OCI-LY7 (cell line): Measurements from ENCODE around the gene HS2ST1.

Source experiments
- CTCF ChIP-seq: fragments of 200-600 bp; sonication (generic); conservative IDR thresholded peaks from 2 replicates; pipeline ENCODE4 v1.5.1; 2014; ENCODE audit warnings: mild to moderate bottlenecking, antibody characterized with exemption, low read length, moderate library complexity, mixed read lengths
- EZH2phosphoT487 ChIP-seq: fragments of 200-600 bp; sonication (generic); IDR thresholded peaks from 2 replicates; pipeline ENCODE4 v1.6.1; 2018; ENCODE audit warnings: low read depth, borderline replicate concordance, mild to moderate bottlenecking, mixed run types, antibody characterized with exemption, low read length, moderate library complexity, mixed read lengths

DNA sequence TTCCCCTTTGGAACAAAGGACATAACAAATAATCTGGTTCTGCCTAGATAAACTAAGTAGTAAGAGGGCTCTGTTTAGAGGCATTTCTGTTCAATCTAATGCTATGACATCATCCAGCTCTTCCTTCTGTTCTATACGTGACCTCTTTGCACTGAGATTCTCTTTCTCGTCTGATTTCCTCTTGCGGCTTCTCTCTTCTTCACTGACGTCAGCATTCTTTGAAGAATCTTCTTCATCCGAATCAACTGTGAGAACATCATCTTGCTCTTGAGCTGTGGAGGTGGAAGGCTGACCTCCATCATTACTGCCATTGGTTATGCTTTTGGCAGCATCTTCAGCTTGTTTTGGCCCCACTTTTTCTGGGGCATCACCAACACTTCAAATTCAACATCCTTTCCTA, 130.4 kb downstream of the HS2ST1 start:
- TF ChIP-seq CTCF (no peak), EZH2phosphoT487 (no peak)
